ENCODE results near the gene NEGR1. TPM values are rescaled to one million over a fixed set of nuclear protein-coding genes. Genes with fewer than 3 reads are reported as not detected.

The NEGR1 gene
- total RNA-seq, 4 donors from 2014 or later: 14.5 to 50.8 (median 29.1) TPM

- no peak for ATAC-seq (ENCODE audit: low FRiP score)
- no peak for TF ChIP-seq CTCF (IDR thresholded peaks at IDR 0.05)
- DNase-seq (ENCODE audit: low spot score): no peak
Observed at GRCh38 chr1:71448444-71448843, 833.9 kb downstream of the NEGR1 start.

DNA sequence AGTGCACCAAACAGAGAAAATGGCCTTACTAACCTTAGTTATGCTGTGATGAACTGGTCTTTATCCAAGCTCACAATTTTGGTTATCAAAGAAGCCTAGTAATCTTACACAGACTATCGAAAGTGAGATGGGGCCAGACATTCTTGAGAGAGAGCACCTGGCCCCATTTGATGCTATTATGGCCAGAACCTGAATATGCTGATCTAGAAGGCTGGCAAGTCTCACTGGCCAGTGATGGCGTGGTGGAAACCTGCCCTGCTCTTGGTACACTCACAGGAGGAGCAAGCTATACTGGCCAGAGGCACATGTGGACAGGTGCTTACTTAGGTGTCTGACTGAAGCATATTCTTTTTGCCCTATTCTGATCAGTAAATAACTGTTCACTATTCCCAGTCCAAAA lies 843.7 kb downstream of the NEGR1 start:
- TF ChIP-seq CTCF (IDR thresholded peaks at IDR 0.05): no peak
- ATAC-seq (ENCODE audit: low FRiP score) (no peak), DNase-seq (ENCODE audit: low spot score) (no peak)

DNA sequence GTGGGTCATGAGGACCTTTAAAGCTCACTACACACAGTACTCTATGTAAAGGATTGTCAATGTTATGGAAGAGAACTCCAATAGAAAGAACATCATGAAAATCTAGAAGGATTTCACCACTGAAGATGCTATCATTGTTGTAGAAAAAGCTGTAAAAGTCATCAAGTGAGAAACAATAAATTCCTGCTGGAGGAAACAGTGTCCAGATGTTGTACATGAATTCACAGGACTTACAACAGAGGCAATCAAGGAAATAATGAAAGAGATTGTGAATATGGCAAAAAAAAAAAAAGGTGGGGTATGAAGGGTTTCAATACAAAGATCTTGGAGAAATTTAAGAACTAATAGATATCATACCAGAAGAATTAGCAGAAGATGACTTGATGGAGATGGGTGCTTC lies 846.4 kb downstream of the NEGR1 start:
- TF ChIP-seq CTCF (IDR thresholded peaks at IDR 0.05): no peak
- no peak for DNase-seq (ENCODE audit: low spot score)
- ATAC-seq (ENCODE audit: low FRiP score): no peak

GRCh38 chr1:71434240-71434639 lies 848.1 kb downstream of the NEGR1 start:
- TF ChIP-seq CTCF (IDR thresholded peaks at IDR 0.05): no peak
- DNase-seq (ENCODE audit: low spot score) (no peak), ATAC-seq (ENCODE audit: low FRiP score) (no peak)

- DNase-seq (ENCODE audit: low spot score) (no peak), ATAC-seq (ENCODE audit: low FRiP score) (no peak)
- TF ChIP-seq CTCF (IDR thresholded peaks at IDR 0.05): no peak
Observed at GRCh38 chr1:71428029-71428428, 854.3 kb downstream of the NEGR1 start.

GRCh38 chr1:71427066-71427465 lies 855.3 kb downstream of the NEGR1 start:
- TF ChIP-seq CTCF (IDR thresholded peaks at IDR 0.05): no peak
- no peak for DNase-seq (ENCODE audit: low spot score)
- ATAC-seq (ENCODE audit: low FRiP score): no peak

- TF ChIP-seq CTCF (IDR thresholded peaks at IDR 0.05): no peak
- DNase-seq (ENCODE audit: low spot score) (no peak), ATAC-seq (ENCODE audit: low FRiP score) (no peak)
Observed at GRCh38 chr1:71424536-71424935, 857.8 kb downstream of the NEGR1 start.
